HEK293 (cell line): ENCODE data around the gene KIAA1671.

ENCODE experiments used
- CTCF ChIA-PET: fragments of 350-600 bp; formaldehyde crosslinking; extraction: SDS; loops from one replicate; lab custom pipeline; 2021; ENCODE audit warnings: antibody characterized with exemption; lab: Yijun Ruan, JAX
- POLR2A ChIA-PET: fragments of 300-600 bp; formaldehyde crosslinking; extraction: SDS; loops from one replicate; lab custom pipeline; 2020; ENCODE audit warnings: antibody characterized with exemption, inconsistent platforms; lab: Yijun Ruan, JAX
- H3K27ac ChIP-seq: fragments of 200-500 bp; sonication (Bioruptor generic); 2 replicates; pipeline ENCODE4 v1.5.1; 2014; ENCODE audit warnings: low read depth, low read length, control low read depth, inconsistent platforms; ENCODE audit errors: extremely low read depth
- H3K36me3 ChIP-seq, 2 experiments: fragments of 200-500 bp in 1 of 2; sonication (Bioruptor generic) in 1 of 2; 1 replicate in 1 of 2; 2 replicates in 1 of 2; pipeline ENCODE4 v1.5.1; 2014 to 2017; ENCODE audit warnings: inconsistent platforms in 2 of 2, low read length in 2 of 2; ENCODE audit not compliant: control insufficient read depth in 2 of 2, insufficient read depth in 1 of 2
- H3K4me1 ChIP-seq: fragments of 200-500 bp; sonication (Bioruptor generic); 2 replicates; pipeline ENCODE4 v1.5.1; 2014; ENCODE audit warnings: mild to moderate bottlenecking, low read length, inconsistent platforms; ENCODE audit not compliant: control insufficient read depth, insufficient read depth
- H3K4me3 ChIP-seq: 2 replicates; pipeline ENCODE4 v1.5.1; 2011; ENCODE audit warnings: low read depth, mild to moderate bottlenecking, control low read depth, low read length, moderate library complexity
- H3K9me3 ChIP-seq: fragments of 200-500 bp; sonication (Bioruptor generic); 2 replicates; pipeline ENCODE4 v1.5.1; 2014; ENCODE audit warnings: low read depth, low read length, inconsistent platforms; ENCODE audit not compliant: control insufficient read depth, insufficient read depth
- BCL11A ChIP-seq: fragments of 450-650 bp; formaldehyde crosslinking; IDR thresholded peaks from 2 replicates; pipeline ENCODE4 v1.5.1; 2016; ENCODE audit warnings: low read depth, missing biosample characterization, missing genetic modification characterization
- GLIS2 ChIP-seq: fragments of 450-650 bp; formaldehyde crosslinking; IDR thresholded peaks from 2 replicates; pipeline ENCODE4 v1.5.1; 2016; ENCODE audit warnings: missing biosample characterization, missing genetic modification characterization
- KLF9 ChIP-seq: fragments of 450-650 bp; formaldehyde crosslinking; IDR thresholded peaks from 2 replicates; pipeline ENCODE4 v1.5.1; 2016; ENCODE audit warnings: missing biosample characterization, missing genetic modification characterization, low read depth
- SALL2 ChIP-seq: fragments of 450-650 bp; formaldehyde crosslinking; IDR thresholded peaks from 2 replicates; pipeline ENCODE4 v1.5.0; 2017; ENCODE audit warnings: missing biosample characterization, mild to moderate bottlenecking, missing genetic modification characterization, borderline replicate concordance
- ZBTB48 ChIP-seq: fragments of 450-650 bp; formaldehyde crosslinking; IDR thresholded peaks from 2 replicates; pipeline ENCODE4 v1.5.1; 2016; ENCODE audit warnings: missing biosample characterization, missing genetic modification characterization
- ZNF132 ChIP-seq: fragments of 450-650 bp; formaldehyde crosslinking; IDR thresholded peaks from 2 replicates; pipeline ENCODE4 v1.5.1; 2017; ENCODE audit warnings: missing biosample characterization, missing genetic modification characterization, borderline replicate concordance
- ZNF133 ChIP-seq: fragments of 450-650 bp; formaldehyde crosslinking; IDR thresholded peaks from 2 replicates; pipeline ENCODE4 v1.5.1; 2016; ENCODE audit warnings: missing biosample characterization, missing genetic modification characterization
- ZNF19 ChIP-seq: fragments of 450-650 bp; formaldehyde crosslinking; IDR thresholded peaks from 2 replicates; pipeline ENCODE4; 2016; ENCODE audit warnings: missing biosample characterization, missing genetic modification characterization, low read depth
- ZNF311 ChIP-seq: fragments of 450-650 bp; formaldehyde crosslinking; IDR thresholded peaks from 2 replicates; pipeline ENCODE4 v1.5.1; 2017; ENCODE audit warnings: missing biosample characterization, missing genetic modification characterization, borderline replicate concordance
- ZNF324 ChIP-seq: fragments of 450-650 bp; formaldehyde crosslinking; IDR thresholded peaks from 2 replicates; pipeline ENCODE4 v1.5.1; 2016; ENCODE audit warnings: missing biosample characterization, missing genetic modification characterization
- ZNF37A ChIP-seq: fragments of 450-650 bp; IDR thresholded peaks from 2 replicates; pipeline ENCODE4 v1.5.1; 2018; ENCODE audit warnings: missing biosample characterization, missing genetic modification characterization
- ZNF473 ChIP-seq: fragments of 450-650 bp; formaldehyde crosslinking; IDR thresholded peaks from 2 replicates; pipeline ENCODE4 v1.5.1; 2017; ENCODE audit warnings: missing biosample characterization, missing genetic modification characterization
- ZNF48 ChIP-seq: fragments of 450-650 bp; formaldehyde crosslinking; IDR thresholded peaks from 2 replicates; pipeline ENCODE4 v1.5.1; 2016; ENCODE audit warnings: missing biosample characterization, missing genetic modification characterization
- ZNF558 ChIP-seq: fragments of 450-650 bp; formaldehyde crosslinking; IDR thresholded peaks from 2 replicates; pipeline ENCODE4 v1.5.1; 2016; ENCODE audit warnings: missing biosample characterization, missing genetic modification characterization
- ZNF600 ChIP-seq: fragments of 450-650 bp; formaldehyde crosslinking; IDR thresholded peaks from 2 replicates; pipeline ENCODE4 v1.5.1; 2016; ENCODE audit warnings: missing biosample characterization, missing genetic modification characterization
- ZNF629 ChIP-seq: fragments of 450-650 bp; formaldehyde crosslinking; IDR thresholded peaks from 2 replicates; pipeline ENCODE4 v1.5.1; 2017; ENCODE audit warnings: missing biosample characterization, missing genetic modification characterization
- ZNF677 ChIP-seq: fragments of 450-650 bp; IDR thresholded peaks from 2 replicates; pipeline ENCODE4 v1.5.0; 2018; ENCODE audit warnings: missing biosample characterization, mild to moderate bottlenecking, missing genetic modification characterization, moderate library complexity
- ZNF777 ChIP-seq: fragments of 450-650 bp; formaldehyde crosslinking; IDR thresholded peaks from 2 replicates; pipeline ENCODE4 v1.5.1; 2017; ENCODE audit warnings: missing biosample characterization, missing genetic modification characterization, borderline replicate concordance
- TF ChIP-seq, protein P1 (sequence below): fragments of 450-650 bp; IDR thresholded peaks from 2 replicates; pipeline ENCODE4 v1.5.1; 2018; ENCODE audit warnings: missing biosample characterization, missing genetic modification characterization
- TF ChIP-seq, protein P2 (sequence below): fragments of 450-650 bp; formaldehyde crosslinking; IDR thresholded peaks from 2 replicates; pipeline ENCODE4 v1.5.1; 2016; ENCODE audit warnings: missing biosample characterization, missing genetic modification characterization
- TF ChIP-seq, protein P3 (sequence below): fragments of 450-650 bp; formaldehyde crosslinking; IDR thresholded peaks from 2 replicates; pipeline ENCODE4 v1.5.1; 2016; ENCODE audit warnings: missing biosample characterization, missing genetic modification characterization, low read depth
- TF ChIP-seq, protein P4 (sequence below): fragments of 450-650 bp; formaldehyde crosslinking; IDR thresholded peaks from 2 replicates; pipeline ENCODE4 v1.5.1; 2017; ENCODE audit warnings: missing biosample characterization, missing genetic modification characterization
- TF ChIP-seq, protein P5 (sequence below): fragments of 450-650 bp; formaldehyde crosslinking; IDR thresholded peaks from 2 replicates; pipeline ENCODE4 v1.5.1; 2016; ENCODE audit warnings: missing biosample characterization, missing genetic modification characterization
- TF ChIP-seq, protein P6 (sequence below): sonication (generic); formaldehyde crosslinking; IDR thresholded peaks from 2 replicates; pipeline ENCODE4 v1.8.1; 2022; ENCODE audit warnings: mild to moderate bottlenecking, moderate library complexity, missing genetic modification reagents

The KIAA1671 gene

DNA sequence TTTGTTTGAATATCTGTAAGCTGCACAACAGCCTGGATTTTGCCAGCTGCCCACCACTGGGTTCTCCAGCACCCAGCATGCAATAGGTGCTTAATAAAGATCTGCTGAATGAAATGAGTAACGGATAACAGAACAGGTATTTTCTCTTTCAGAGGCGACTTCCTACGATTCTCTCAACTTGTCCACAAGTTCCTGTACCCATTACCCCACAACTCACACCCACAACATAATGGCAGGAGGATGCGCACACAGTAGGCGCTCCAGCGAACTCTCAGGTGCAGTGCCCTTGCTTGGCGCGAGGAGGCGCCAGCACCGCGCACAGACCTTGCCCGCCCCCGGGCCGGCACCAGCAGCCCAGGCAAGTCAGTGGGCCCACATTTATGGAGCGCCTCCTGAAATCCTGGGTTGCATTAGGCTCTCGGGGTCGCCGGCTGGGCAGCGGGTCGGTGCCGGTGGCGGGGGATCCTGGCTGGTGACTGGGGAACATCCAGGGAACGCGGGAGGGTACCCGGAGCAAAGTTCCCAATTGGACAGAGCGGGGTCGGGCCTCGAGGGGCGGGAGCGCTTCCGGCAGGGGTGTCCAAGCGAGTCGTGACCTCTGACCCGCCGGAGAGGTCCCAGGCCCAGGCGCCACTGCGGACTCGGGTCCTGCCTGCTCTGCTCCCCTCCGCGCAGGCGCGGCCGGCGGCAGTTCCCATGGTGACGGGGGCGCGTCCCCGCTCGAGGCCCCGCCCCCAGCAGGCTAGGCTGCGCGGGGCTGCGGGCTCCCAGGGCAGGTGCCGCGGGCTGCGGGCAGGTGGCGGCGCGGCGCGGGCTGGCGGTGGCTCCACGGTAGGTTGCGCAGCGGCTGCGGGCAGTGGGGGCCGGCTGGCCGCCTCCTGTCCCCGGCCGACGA, at the start of gene KIAA1671:
KIAA1671 (plus strand) TSS at position 775 of the 895 bp plus-strand sequence. CDS start 75,284 bp downstream, outside the sequence.
- Histone ChIP-seq H3K27ac (peak within 1 kb of the TSS; percentile 82), H3K4me1 (peaks cover 10% of the 10 kb centered on the region; the same call in 1 of the 2 replicates), H3K36me3 (no peaks in the 10 kb centered on the region), H3K4me3 (peak within 1 kb of the TSS; percentile 79), H3K9me3 (no peaks in the 10 kb centered on the region)
- POLR2A ChIA-PET = interaction anchor here (1.0 kb wide), 1 partner anchor 69 kb away, joined by 4 read pairs; no protein-coding TSS in a partner anchor
- CTCF ChIA-PET = interaction anchor here (0.9 to 7.9 kb wide), 6 partner anchors 9 to 100 kb away, joined by 3 to 66 read pairs (median 4); no protein-coding TSS in a partner anchor
- TF ChIP-seq, protein P1, sequence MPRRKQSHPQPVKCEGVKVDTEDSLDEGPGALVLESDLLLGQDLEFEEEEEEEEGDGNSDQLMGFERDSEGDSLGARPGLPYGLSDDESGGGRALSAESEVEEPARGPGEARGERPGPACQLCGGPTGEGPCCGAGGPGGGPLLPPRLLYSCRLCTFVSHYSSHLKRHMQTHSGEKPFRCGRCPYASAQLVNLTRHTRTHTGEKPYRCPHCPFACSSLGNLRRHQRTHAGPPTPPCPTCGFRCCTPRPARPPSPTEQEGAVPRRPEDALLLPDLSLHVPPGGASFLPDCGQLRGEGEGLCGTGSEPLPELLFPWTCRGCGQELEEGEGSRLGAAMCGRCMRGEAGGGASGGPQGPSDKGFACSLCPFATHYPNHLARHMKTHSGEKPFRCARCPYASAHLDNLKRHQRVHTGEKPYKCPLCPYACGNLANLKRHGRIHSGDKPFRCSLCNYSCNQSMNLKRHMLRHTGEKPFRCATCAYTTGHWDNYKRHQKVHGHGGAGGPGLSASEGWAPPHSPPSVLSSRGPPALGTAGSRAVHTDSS = no peak
- no peak for TF ChIP-seq ZNF19 (tag by site-specific recombination)
- no peak for TF ChIP-seq ZNF629
- TF ChIP-seq ZNF677 (tag by site-specific recombination) = 0 out of 2 replicates have a peak, but pooled peaks have one; percentile 35
- TF ChIP-seq GLIS2 (tag by site-specific recombination) = no peak
- no peak for TF ChIP-seq ZNF133
- TF ChIP-seq, protein P2, sequence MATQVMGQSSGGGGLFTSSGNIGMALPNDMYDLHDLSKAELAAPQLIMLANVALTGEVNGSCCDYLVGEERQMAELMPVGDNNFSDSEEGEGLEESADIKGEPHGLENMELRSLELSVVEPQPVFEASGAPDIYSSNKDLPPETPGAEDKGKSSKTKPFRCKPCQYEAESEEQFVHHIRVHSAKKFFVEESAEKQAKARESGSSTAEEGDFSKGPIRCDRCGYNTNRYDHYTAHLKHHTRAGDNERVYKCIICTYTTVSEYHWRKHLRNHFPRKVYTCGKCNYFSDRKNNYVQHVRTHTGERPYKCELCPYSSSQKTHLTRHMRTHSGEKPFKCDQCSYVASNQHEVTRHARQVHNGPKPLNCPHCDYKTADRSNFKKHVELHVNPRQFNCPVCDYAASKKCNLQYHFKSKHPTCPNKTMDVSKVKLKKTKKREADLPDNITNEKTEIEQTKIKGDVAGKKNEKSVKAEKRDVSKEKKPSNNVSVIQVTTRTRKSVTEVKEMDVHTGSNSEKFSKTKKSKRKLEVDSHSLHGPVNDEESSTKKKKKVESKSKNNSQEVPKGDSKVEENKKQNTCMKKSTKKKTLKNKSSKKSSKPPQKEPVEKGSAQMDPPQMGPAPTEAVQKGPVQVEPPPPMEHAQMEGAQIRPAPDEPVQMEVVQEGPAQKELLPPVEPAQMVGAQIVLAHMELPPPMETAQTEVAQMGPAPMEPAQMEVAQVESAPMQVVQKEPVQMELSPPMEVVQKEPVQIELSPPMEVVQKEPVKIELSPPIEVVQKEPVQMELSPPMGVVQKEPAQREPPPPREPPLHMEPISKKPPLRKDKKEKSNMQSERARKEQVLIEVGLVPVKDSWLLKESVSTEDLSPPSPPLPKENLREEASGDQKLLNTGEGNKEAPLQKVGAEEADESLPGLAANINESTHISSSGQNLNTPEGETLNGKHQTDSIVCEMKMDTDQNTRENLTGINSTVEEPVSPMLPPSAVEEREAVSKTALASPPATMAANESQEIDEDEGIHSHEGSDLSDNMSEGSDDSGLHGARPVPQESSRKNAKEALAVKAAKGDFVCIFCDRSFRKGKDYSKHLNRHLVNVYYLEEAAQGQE = no peak
- TF ChIP-seq SALL2 (tag by site-specific recombination) = no peak
- no peak for TF ChIP-seq ZNF558 (tag by site-specific recombination)
- TF ChIP-seq KLF9 (tag by site-specific recombination) = no peak; the same call in 1 of the 2 replicates
- TF ChIP-seq ZNF132 (tag by site-specific recombination) = no peak
- no peak for TF ChIP-seq ZBTB48
- no peak for TF ChIP-seq ZNF324
- no peak for TF ChIP-seq ZNF311 (tag by site-specific recombination)
- TF ChIP-seq ZNF48 (tag by site-specific recombination) = no peak
- 0 out of 2 replicates have a peak, but pooled peaks have one; percentile 29 for TF ChIP-seq ZNF600 (tag by site-specific recombination)
- no peak for TF ChIP-seq ZNF473 (tag by site-specific recombination)
- TF ChIP-seq, protein P3, sequence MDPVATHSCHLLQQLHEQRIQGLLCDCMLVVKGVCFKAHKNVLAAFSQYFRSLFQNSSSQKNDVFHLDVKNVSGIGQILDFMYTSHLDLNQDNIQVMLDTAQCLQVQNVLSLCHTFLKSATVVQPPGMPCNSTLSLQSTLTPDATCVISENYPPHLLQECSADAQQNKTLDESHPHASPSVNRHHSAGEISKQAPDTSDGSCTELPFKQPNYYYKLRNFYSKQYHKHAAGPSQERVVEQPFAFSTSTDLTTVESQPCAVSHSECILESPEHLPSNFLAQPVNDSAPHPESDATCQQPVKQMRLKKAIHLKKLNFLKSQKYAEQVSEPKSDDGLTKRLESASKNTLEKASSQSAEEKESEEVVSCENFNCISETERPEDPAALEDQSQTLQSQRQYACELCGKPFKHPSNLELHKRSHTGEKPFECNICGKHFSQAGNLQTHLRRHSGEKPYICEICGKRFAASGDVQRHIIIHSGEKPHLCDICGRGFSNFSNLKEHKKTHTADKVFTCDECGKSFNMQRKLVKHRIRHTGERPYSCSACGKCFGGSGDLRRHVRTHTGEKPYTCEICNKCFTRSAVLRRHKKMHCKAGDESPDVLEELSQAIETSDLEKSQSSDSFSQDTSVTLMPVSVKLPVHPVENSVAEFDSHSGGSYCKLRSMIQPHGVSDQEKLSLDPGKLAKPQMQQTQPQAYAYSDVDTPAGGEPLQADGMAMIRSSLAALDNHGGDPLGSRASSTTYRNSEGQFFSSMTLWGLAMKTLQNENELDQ (tag by site-specific recombination) = no peak
- no peak for TF ChIP-seq ZNF777
- peak; percentile 97 for TF ChIP-seq BCL11A
- TF ChIP-seq, protein P4, sequence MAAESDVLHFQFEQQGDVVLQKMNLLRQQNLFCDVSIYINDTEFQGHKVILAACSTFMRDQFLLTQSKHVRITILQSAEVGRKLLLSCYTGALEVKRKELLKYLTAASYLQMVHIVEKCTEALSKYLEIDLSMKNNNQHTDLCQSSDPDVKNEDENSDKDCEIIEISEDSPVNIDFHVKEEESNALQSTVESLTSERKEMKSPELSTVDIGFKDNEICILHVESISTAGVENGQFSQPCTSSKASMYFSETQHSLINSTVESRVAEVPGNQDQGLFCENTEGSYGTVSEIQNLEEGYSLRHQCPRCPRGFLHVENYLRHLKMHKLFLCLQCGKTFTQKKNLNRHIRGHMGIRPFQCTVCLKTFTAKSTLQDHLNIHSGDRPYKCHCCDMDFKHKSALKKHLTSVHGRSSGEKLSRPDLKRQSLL (tag by site-specific recombination) = no peak
- no peak for TF ChIP-seq ZNF37A
- TF ChIP-seq, protein P5, sequence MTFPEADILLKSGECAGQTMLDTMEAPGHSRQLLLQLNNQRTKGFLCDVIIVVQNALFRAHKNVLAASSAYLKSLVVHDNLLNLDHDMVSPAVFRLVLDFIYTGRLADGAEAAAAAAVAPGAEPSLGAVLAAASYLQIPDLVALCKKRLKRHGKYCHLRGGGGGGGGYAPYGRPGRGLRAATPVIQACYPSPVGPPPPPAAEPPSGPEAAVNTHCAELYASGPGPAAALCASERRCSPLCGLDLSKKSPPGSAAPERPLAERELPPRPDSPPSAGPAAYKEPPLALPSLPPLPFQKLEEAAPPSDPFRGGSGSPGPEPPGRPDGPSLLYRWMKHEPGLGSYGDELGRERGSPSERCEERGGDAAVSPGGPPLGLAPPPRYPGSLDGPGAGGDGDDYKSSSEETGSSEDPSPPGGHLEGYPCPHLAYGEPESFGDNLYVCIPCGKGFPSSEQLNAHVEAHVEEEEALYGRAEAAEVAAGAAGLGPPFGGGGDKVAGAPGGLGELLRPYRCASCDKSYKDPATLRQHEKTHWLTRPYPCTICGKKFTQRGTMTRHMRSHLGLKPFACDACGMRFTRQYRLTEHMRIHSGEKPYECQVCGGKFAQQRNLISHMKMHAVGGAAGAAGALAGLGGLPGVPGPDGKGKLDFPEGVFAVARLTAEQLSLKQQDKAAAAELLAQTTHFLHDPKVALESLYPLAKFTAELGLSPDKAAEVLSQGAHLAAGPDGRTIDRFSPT (tag by site-specific recombination) = peak; percentile 51; the same call in 1 of the 2 replicates
- TF ChIP-seq, protein P6, sequence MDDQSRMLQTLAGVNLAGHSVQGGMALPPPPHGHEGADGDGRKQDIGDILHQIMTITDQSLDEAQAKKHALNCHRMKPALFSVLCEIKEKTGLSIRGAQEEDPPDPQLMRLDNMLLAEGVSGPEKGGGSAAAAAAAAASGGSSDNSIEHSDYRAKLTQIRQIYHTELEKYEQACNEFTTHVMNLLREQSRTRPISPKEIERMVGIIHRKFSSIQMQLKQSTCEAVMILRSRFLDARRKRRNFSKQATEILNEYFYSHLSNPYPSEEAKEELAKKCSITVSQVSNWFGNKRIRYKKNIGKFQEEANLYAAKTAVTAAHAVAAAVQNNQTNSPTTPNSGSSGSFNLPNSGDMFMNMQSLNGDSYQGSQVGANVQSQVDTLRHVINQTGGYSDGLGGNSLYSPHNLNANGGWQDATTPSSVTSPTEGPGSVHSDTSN (CRISPR knock-in tag) = peak; percentile 88; the same call in 1 of the 2 replicates
